ENCODE data around the gene OR6N2.
A peak's percentile ranks its signal among the peaks of the same experiment; 100 is the strongest.

Gene OR6N2

DNA sequence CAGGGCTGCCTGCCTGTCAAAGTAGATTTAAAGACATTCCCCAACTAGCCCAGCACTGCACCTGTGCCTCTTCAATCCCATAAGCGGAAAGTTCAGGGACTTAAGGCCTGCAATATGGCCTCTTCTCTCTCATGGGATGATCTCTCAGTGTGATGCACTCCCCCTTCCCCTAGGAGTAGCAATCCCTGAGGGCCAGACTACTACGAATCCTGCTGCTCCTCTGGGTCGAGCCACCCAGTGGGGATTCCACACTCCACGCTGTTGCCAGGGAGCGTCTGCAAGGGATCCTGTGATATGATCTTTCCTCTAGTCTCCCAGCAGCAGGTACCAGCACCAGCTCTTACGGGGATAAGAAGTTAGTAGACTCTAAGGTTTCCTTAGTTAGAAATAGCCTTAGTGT is 13.2 kb upstream of the OR6N2 start (continued):
- TF ChIP-seq, protein P1, sequence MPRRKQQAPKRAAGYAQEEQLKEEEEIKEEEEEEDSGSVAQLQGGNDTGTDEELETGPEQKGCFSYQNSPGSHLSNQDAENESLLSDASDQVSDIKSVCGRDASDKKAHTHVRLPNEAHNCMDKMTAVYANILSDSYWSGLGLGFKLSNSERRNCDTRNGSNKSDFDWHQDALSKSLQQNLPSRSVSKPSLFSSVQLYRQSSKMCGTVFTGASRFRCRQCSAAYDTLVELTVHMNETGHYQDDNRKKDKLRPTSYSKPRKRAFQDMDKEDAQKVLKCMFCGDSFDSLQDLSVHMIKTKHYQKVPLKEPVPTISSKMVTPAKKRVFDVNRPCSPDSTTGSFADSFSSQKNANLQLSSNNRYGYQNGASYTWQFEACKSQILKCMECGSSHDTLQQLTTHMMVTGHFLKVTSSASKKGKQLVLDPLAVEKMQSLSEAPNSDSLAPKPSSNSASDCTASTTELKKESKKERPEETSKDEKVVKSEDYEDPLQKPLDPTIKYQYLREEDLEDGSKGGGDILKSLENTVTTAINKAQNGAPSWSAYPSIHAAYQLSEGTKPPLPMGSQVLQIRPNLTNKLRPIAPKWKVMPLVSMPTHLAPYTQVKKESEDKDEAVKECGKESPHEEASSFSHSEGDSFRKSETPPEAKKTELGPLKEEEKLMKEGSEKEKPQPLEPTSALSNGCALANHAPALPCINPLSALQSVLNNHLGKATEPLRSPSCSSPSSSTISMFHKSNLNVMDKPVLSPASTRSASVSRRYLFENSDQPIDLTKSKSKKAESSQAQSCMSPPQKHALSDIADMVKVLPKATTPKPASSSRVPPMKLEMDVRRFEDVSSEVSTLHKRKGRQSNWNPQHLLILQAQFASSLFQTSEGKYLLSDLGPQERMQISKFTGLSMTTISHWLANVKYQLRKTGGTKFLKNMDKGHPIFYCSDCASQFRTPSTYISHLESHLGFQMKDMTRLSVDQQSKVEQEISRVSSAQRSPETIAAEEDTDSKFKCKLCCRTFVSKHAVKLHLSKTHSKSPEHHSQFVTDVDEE (CRISPR knock-in tag; IDR thresholded peaks at IDR 0.05), result no peak

DNA sequence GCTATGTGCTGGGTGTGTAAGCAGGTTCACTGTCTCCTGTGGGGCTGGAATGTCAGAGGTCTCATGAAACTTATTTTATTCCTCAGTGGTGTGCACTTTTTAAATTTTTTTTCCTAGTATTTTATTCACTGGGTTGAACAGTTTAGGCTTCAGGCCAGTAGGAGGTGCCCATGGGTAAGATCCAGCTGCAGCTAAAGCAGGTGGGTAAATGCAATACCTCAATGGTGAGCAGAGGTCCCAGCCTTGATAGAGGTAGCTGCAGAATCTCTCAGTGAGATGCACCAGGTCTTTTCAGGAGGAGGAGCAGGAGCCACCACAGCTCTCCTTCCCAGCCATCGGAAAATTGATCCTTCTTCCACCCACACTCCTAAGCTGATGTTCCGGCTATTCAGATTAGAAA is 12.6 kb upstream of the OR6N2 start:
- peak; percentile 48; the same call in 2 of the 3 replicates for ATAC-seq
- TF ChIP-seq ESRRG (CRISPR knock-in tag; IDR thresholded peaks at IDR 0.05) (no peak), ARNTL (CRISPR knock-in tag; IDR thresholded peaks at IDR 0.05; ENCODE audit: borderline replicate concordance, low read depth) (no peak), POU6F1 (CRISPR knock-in tag; IDR thresholded peaks at IDR 0.05; ENCODE audit: borderline replicate concordance, low read depth) (no peak), CSDC2 (CRISPR knock-in tag; IDR thresholded peaks at IDR 0.05) (no peak), ZNF565 (CRISPR knock-in tag; conservative IDR thresholded peaks at IDR 0.05; ENCODE audit: low read depth) (no peak), TOX (CRISPR knock-in tag; IDR thresholded peaks at IDR 0.05; ENCODE audit: borderline replicate concordance) (no peak), ZFP3 (CRISPR knock-in tag; IDR thresholded peaks at IDR 0.05) (no peak), PATZ1 (CRISPR knock-in tag; IDR thresholded peaks at IDR 0.05; ENCODE audit: borderline replicate concordance) (no peak), BACH2 (CRISPR knock-in tag; IDR thresholded peaks at IDR 0.05; ENCODE audit: borderline replicate concordance) (no peak), ZNF70 (CRISPR knock-in tag; IDR thresholded peaks at IDR 0.05) (no peak), GLIS3 (CRISPR knock-in tag; IDR thresholded peaks at IDR 0.05) (no peak), OSR1 (CRISPR knock-in tag; IDR thresholded peaks at IDR 0.05) (no peak), PPARA (CRISPR knock-in tag; IDR thresholded peaks at IDR 0.05; ENCODE audit: borderline replicate concordance) (no peak), RARB (CRISPR knock-in tag; IDR thresholded peaks at IDR 0.05) (no peak), ZFP30 (CRISPR knock-in tag; IDR thresholded peaks at IDR 0.05) (no peak)
- TF ChIP-seq, protein P2, sequence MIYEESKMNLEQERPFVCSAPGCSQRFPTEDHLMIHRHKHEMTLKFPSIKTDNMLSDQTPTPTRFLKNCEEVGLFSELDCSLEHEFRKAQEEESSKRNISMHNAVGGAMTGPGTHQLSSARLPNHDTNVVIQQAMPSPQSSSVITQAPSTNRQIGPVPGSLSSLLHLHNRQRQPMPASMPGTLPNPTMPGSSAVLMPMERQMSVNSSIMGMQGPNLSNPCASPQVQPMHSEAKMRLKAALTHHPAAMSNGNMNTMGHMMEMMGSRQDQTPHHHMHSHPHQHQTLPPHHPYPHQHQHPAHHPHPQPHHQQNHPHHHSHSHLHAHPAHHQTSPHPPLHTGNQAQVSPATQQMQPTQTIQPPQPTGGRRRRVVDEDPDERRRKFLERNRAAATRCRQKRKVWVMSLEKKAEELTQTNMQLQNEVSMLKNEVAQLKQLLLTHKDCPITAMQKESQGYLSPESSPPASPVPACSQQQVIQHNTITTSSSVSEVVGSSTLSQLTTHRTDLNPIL (CRISPR knock-in tag; IDR thresholded peaks at IDR 0.05; ENCODE audit: low read depth), result no peak
- TF ChIP-seq, protein P3, sequence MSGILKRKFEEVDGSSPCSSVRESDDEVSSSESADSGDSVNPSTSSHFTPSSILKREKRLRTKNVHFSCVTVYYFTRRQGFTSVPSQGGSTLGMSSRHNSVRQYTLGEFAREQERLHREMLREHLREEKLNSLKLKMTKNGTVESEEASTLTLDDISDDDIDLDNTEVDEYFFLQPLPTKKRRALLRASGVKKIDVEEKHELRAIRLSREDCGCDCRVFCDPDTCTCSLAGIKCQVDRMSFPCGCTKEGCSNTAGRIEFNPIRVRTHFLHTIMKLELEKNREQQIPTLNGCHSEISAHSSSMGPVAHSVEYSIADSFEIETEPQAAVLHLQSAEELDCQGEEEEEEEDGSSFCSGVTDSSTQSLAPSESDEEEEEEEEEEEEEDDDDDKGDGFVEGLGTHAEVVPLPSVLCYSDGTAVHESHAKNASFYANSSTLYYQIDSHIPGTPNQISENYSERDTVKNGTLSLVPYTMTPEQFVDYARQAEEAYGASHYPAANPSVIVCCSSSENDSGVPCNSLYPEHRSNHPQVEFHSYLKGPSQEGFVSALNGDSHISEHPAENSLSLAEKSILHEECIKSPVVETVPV (CRISPR knock-in tag; IDR thresholded peaks at IDR 0.05), result no peak
- TF ChIP-seq, protein P1 (CRISPR knock-in tag; IDR thresholded peaks at IDR 0.05), result no peak
